Superior temporal gyrus (tissue), 1 donor: ENCODE data around the gene VDAC2.
"Not testable (repeated sequence)": the region's sequence is repeated elsewhere in the genome, so short reads cannot be mapped to it uniquely, and the experiment has no call there.

ENCODE experiments used
- DNase-seq: peaks from one replicate; pipeline ENCODE4 v3.0.0-alpha.2; 2016; ENCODE audit errors: extremely low spot score

The VDAC2 gene

GRCh38 chr10:75199949-75200348 lies 10.6 kb upstream of the VDAC2 start:
- DNase-seq: not testable (repeated sequence)

DNA sequence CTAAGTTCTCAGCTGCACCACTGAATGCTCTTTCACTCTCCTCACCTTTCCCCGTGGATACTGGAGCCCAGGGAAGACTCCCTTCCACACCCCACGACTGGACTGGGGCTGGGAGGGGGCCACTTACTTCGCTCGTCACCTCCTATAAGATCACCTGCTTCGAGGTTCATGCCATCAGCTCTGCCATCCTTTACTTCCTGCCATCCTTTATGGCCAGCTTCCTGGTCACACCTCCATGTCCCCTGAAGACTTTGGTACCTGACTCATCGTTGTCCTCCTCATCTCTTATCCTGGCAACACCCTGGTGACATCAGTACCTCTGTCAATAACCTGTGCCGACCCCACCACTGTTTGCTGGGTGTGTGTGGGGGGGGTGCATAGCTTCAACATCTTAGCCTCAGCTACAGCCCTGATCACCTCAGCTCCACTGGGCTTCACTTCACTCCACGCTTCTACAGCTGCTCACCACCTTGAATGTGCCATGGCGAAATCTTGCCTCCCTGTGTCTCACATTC lies 8.7 kb upstream of the VDAC2 start:
- no peak for DNase-seq

DNA sequence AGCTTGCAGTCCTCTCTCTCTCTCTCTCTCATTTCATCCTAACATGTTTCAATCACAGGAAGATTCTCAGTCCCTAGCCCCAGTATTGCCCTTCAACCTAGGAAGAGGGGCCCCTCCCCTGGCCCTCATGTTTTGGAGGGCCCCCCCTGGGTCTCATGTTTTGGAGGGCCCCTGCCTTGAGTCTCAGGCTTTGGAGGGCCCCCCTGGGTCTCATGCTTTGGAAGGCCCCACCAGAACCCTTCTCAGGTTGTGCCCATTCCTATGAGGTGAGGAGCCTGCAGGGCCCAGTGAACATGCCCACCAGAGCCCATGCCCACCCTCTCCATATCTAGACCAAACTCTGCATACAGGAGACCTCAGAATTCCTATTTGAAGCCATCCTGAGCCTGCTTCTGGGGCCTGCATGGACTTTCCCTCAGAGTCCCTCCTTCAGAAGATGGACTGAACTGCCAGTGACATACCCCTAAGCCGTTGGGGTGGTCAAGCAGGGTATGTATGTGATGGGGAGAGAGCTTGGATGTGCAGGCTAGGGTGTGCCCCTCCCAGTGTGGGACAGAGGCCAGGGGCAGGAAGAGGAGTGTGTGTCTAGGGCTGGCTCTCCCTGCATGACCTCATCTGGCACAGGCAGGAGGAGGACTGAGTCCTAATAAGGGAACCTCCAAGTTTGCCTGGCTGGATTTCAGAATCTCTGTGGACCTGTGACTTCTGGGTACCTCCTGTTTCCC lies 8.1 kb upstream of the VDAC2 start:
- DNase-seq: no peak

- DNase-seq: not testable (repeated sequence)
These were observed 7.5 kb upstream of the VDAC2 start for GRCh38 chr10:75203046-75203620.

- DNase-seq: no peak
These were observed 6.9 kb upstream of the VDAC2 start for GRCh38 chr10:75203724-75204123.

GRCh38 chr10:75205908-75206307 lies 4.7 kb upstream of the VDAC2 start:
- no peak for DNase-seq

DNA sequence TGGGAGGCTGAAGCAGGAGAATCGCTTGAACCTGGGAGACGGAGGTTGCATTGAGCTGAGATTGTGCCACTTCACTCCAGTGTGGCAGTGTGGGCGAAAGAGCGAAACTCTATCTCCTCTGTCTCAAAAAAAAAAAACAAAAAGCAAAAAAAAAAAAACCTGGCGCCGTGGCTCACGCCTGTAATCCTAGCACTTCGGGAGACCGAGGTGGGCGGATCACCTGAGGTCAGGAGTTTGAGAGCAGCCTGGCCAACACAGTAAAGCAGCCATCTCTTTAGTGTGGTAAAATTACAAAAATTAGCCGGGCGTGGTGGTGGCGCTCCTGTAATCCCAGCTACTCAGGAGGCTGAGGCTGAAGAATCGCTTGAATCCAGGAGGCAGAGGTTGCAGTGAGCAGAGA lies 4.0 kb upstream of the VDAC2 start:
- not testable (repeated sequence) for DNase-seq

DNA sequence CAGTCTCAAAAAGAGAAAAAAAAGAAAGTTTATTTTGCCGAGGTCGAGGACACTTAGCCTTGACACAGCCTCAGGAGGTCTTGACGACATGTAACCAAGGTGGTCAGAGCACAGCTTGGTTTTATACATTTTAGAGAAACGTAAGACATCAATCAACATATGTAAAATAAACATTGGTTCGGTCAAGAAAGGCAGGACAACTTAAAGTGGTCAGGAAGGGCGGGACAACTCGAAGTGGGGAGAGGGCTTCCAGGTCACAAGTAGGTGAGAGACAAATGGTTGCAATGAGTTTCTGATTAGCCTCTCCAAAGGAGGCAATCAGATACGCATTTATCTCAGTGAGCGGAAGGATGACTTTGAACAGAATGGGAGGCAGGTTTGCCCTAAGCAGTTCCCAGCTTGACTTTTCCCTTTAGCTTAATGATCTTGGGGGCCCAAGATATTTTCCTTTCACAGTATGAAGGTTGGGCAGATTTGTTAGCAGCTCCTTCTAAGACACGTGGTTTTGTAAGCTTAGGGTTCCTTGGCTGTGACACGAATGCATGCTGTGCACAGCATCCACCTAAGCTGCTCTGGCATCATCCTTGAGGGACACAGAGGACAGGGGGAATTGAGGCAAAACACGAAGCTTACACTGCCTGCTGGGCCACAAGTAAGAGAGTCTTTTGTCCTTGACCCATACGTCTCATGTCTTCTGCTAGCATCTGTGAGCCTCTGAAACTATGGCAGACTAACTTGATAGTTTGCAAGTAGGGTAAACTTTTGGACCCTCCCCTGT lies 3.3 kb upstream of the VDAC2 start:
- no peak for DNase-seq

DNA sequence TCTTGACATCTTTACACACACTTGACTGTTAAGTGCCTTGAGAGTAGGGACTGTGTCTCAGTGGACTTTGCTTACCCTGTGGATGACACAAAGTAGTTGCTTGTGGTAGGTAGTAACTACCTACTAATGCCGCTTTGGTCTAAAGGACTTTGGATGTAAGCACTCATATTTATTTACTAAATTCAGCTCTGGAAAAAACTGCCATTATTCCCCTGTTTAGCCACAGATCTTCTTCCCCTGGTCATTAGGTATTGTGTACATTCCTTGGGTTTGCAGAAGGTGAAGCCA lies 2.8 kb upstream of the VDAC2 start:
- no peak for DNase-seq

DNA sequence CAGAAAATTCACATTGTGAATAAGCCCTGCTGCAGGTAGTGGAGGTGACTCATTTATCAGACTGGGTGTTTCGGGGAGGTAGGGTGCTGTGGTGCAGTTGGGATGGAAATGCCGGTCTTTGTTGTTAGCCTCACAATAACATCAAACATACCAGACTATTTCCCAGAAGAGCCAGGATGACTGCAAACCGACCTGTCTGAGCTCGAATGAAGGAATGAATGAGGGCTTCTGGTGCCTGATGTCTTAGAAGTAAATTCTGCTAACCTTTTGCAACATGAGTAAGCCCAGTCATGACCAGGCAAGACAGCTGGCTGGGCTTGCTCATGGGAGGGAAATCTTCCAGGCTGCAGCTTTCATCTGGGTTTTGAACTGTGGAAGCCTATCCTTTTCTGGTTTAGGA lies 2.4 kb upstream of the VDAC2 start:
- DNase-seq: no peak

GRCh38 chr10:75209086-75209920 lies 1.3 kb upstream of the VDAC2 start:
- DNase-seq: no peak

- peak; percentile 68 for DNase-seq
These were observed 695 bp upstream of the VDAC2 start for GRCh38 chr10:75209921-75210281.

DNA sequence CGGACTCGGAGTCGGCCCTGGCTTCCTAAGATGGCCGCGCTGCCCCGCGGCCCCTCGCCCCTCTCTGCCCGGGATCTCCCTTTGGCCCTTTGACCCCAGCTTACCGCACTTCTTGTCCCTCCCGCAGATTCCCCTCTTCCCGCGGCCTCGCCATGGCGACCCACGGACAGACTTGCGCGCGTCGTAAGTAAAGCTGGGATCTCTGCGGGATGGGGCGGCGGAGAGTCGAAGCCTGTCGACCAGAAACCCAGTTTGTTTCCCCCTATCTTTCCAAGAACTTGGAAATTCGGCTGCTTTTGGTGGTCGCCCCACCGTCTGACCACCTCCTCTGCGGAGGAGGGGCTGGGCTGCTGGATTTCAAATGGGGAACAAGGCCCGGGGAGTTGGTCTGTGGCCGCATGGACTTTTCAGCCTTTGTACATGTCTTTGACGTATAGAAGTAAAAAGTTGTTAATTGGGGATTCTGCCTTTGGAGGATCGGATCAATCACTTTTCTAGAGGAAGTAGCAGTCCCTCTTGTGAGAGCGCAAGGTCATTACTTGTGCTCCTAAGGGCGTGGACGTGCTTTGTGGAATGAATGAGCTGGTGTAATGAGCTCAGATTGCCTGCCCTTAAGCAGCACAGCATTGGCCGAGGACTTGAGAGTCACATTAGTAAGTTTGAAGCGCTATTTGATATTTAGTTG lies 553 bp downstream of the VDAC2 start:
- no peak for DNase-seq

DNA sequence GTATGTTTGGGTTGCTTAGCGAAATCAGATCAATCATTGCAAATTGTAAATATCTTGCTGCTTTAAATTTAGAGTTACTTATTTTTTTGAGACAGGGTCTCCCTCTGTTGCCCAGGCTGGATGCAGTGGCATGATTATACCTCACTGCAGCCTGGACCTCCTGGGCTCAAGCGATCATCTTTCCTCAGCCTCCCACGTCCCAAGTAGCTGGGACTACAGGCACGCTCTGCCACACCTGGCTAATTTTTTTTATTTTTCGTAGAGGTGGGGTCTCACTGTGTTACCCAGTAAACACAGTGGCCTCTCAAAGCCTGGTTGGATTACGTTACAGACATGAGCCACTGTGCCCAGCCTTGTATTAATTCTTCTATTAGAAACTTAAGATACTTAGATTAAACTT lies 1.7 kb downstream of the VDAC2 start:
- DNase-seq: no peak

- DNase-seq: no peak
These were observed 9.7 kb downstream of the VDAC2 start for GRCh38 chr10:75220274-75220673.

DNA sequence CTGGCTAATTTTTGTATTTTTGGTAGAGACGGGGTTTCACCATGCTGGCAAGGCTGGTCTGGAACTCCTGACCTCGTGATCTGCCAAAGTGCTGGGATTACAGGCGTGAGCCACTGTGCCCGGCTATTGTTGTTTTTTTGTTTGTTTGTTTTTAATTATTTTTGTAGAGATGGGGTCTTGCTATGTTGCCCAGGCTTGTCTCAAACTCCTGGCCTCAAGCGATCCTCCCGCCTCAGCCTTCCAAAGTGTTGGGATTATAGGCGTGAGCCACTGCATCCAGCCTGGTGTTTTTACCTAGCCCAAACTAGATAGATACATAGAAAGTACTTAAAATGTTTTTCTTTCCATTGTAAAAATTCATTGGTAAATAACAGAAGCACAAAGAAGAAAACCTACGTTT lies 10.9 kb downstream of the VDAC2 start:
- not testable (repeated sequence) for DNase-seq

DNA sequence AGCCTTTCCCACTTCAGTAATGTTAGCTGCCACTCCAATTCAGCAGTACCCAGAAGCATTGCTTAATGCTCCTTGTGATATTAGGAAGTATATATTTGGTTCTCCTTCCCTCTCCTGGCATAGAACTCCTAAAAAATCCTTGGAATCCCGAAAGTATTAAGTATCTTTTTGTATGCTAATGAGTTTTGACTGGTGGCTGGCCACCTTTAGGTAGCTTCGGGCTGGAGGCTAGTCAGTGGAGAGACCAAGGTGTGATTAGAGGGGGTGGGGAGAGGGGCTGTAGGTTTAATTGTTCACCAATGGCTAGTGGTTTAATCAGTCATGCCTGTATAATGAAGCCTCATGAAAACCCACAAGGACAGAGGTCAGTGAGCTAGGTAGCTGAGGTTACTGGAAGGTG lies 12.9 kb downstream of the VDAC2 start:
- no peak for DNase-seq

GRCh38 chr10:75226095-75226494 lies 15.5 kb downstream of the VDAC2 start:
- no peak for DNase-seq

DNA sequence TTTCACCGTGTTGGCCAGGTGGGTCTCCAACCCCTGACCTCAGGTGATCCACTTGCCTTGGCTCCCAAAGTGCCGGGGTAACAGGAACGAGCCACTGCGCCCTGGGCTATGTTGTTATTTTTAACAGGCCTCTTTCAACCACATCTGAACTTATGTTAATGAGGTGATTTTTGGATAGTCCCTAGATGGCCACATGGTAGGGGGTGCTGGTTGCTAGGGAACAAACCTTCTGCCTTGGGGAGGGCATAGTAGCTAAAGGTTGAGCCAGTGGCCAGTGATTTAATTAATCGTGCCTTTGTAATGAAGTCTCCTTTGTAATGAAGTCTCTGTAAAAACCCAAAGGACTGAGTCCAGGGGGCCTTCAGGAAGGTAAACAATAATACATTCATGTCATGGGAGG lies 16.1 kb downstream of the VDAC2 start:
- no peak for DNase-seq

- DNase-seq: no peak
These were observed 17.7 kb downstream of the VDAC2 start for GRCh38 chr10:75228278-75228677.

- DNase-seq: no peak
These were observed 18.2 kb downstream of the VDAC2 start for GRCh38 chr10:75228834-75229233.

DNA sequence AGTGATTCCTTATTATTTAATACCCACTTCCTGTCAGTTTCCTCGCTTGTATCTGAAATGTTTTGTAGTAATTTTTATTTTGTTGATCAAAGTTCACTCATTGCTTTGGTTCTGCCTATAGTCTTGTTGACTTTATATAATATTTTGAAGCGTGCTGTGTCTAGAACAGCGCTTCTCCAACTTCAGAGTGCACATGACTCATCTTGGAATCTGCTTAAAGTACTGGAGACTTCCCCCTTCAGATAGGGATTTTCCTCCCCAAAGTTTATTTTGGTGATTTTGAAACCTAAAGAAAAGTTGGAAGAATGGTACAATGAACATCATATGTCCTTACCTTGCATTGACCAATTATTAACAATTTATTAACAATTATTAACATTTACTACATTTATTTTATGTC lies 19.4 kb downstream of the VDAC2 start:
- no peak for DNase-seq
